ENCODE data around the gene PDCD2.

PDCD2 gene

DNA sequence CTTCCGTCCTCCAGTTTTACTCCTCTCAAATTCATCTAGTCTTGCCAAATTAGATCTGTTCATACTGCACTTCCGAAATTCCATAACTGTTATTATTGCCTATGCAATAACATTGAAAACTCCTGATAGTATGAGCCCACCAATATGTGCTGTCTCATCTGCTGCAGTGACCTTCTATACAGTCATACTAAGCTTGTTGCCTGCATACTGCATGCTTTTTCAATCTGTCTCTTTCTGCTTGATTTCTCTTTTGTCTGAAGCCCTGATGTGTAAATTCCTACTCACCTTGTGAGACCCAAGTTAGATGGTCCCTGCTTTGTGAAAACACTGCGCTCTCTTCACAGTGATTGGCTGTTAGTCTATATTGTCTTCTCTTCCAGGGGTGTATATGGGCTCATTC lies 29.1 kb downstream of the PDCD2 start:
- TF ChIP-seq, protein P1, sequence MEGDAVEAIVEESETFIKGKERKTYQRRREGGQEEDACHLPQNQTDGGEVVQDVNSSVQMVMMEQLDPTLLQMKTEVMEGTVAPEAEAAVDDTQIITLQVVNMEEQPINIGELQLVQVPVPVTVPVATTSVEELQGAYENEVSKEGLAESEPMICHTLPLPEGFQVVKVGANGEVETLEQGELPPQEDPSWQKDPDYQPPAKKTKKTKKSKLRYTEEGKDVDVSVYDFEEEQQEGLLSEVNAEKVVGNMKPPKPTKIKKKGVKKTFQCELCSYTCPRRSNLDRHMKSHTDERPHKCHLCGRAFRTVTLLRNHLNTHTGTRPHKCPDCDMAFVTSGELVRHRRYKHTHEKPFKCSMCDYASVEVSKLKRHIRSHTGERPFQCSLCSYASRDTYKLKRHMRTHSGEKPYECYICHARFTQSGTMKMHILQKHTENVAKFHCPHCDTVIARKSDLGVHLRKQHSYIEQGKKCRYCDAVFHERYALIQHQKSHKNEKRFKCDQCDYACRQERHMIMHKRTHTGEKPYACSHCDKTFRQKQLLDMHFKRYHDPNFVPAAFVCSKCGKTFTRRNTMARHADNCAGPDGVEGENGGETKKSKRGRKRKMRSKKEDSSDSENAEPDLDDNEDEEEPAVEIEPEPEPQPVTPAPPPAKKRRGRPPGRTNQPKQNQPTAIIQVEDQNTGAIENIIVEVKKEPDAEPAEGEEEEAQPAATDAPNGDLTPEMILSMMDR (conservative IDR thresholded peaks at IDR 0.05): no peak
- TF ChIP-seq ZFX (IDR thresholded peaks at IDR 0.05): no peak
- H3K27ac ChIP-seq: no peak overlapping the region

- no peak for TF ChIP-seq ZFX (IDR thresholded peaks at IDR 0.05)
- TF ChIP-seq, protein P1 (conservative IDR thresholded peaks at IDR 0.05): no peak
- peak overlapping the region; percentile 95 for H3K27ac ChIP-seq
Observed at GRCh38 chr6:170554796-170555137, 29.7 kb downstream of the PDCD2 start.

- peak within 1 kb of the TSS; percentile 95 for H3K27ac ChIP-seq
- TF ChIP-seq, protein P1 (conservative IDR thresholded peaks at IDR 0.05): no peak
- peak; percentile 89 for TF ChIP-seq ZFX (IDR thresholded peaks at IDR 0.05)
Observed at GRCh38 chr6:170554013-170554795, 30.2 kb downstream of the PDCD2 start, which contains the start of gene TBP. TBP (plus strand) TSS chr6:170554369; CDS start chr6:170557030, 2,661 bp downstream.

DNA sequence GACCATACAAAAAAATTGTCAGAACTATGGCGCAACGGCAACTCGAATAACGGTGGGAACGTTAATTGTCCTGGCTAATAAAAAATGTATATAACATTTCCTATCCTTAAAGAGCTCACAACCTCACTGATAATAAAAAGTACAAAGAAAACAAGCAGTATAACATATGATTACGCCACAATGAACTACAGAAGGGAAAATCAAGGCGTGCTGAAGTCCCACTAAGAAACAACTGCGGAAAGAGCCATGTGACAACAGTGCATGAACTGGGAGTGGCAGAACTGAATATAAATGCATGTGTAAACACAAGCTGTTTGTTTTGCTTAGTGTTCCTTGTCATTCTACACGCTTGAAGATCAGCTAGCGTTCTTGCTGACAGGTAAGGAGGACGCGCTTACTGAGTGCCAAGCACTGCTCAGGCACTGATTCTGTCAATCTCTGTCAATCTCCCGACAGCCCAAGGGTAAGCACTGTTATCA lies 30.9 kb downstream of the PDCD2 start:
- TF ChIP-seq, protein P1 (conservative IDR thresholded peaks at IDR 0.05): no peak
- TF ChIP-seq ZFX (IDR thresholded peaks at IDR 0.05): no peak
- peak overlapping the region; percentile 95 for H3K27ac ChIP-seq

DNA sequence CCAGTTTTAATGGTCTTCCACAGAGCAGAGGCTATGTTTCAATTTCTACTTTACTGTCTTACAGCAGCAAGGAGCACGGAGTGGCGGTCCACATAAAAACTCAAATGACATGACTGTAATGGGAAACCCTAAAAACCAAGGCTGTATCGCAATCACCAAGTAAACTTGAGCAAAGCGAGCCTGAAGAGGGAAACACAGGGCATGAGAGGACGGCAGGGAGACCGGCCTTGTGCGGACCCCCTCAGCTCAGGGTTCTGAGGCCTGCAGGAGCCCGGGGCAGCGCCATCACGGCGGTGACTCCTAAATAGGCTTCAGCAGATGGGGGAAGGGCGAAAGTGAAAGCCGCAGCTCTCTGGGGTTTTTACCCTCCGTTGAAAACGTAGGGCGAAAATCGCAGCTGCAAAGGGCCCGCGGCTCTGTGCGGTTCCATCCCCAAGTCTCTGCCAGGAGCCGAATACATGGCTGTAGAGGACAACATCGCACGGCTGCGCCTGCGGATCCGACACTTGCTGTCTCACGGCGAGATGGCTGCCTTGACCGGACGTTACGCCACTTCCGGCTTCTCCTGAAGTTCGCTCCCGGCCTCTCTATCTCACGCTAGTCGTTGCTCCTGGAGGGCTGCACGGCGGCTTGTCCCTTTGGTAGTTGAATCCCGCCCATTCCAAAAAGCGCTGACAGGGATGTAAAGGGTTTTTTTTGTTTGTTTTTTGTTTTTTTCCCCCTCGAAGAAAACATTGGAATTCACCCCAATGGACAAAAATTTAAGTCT lies 31.5 kb downstream of the PDCD2 start, which contains the start of gene PSMB1:
TSS of gene PSMB1 (minus strand) at position 543 of the 769 bp plus-strand sequence. CDS start at position 478, 65 bp downstream.
- H3K27ac ChIP-seq: peak within 1 kb of the TSS; percentile 95

DNA sequence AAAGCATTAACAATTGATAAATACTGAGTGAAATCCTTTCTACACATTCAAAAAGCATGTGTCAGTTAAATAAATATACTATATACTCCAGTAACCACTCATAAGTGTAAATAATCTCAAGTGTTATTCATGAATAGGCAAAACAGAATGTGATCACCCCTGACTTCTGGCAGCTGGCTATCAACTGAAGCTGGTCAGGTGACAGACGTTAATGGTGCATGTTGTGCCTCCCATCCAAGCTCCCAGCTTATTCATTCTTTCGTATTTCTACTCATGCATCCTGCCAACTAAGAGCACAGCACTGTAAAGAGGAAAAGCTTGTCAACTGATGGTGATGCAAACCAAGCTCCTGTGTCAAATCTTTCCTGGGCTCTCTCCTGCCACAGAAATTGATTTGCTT lies 39.0 kb downstream of the PDCD2 start:
- TF ChIP-seq ZFX (IDR thresholded peaks at IDR 0.05): no peak
- TF ChIP-seq, protein P1 (conservative IDR thresholded peaks at IDR 0.05): no peak
- no peak overlapping the region for H3K27ac ChIP-seq

More for the DNA sequence above, 31.5 kb downstream of the PDCD2 start, which contains the start of gene PSMB1:
- TF ChIP-seq ZFX (IDR thresholded peaks at IDR 0.05): peak; percentile 73
- TF ChIP-seq, protein P1 (conservative IDR thresholded peaks at IDR 0.05): no peak

Measured in C4-2B (cell line).